Adrenal gland (tissue), 12 donors: ENCODE data around the gene NDST1. TPM values are rescaled to one million over a fixed set of nuclear protein-coding genes. Genes with fewer than 3 reads are reported as not detected.

ENCODE experiments used
- DNase-seq, 7 donors: peaks; one replicate each; pipeline ENCODE4 v3.0.0-alpha.2; 2019 to 2020
- H3K27ac ChIP-seq, 5 donors: fragments of 200-600 bp; sonication (generic) in 4 of 5; 1 replicate in 3 of 5; 2 replicates in 2 of 5; pipeline versions ENCODE4 v1.5.1 to v1.8.0; 2016 to 2020; ENCODE audit warnings: mild to moderate bottlenecking in 1 of 5
- H3K27me3 ChIP-seq: fragments of 200-600 bp; 2 replicates; pipeline ENCODE4 v1.8.0; 2021
- H3K36me3 ChIP-seq, 2 donors: fragments of 200-600 bp; replicated peaks in 1 of 2; 1 replicate in 1 of 2; 2 replicates in 1 of 2; pipeline versions ENCODE4 v1.5.1 to v1.8.0; 2018 to 2022
- H3K4me1 ChIP-seq, 2 donors: fragments of 200-600 bp; replicated peaks in 1 of 2; 1 replicate in 1 of 2; 2 replicates in 1 of 2; pipeline versions ENCODE4 v1.5.1 to v1.8.0; 2018 to 2021
- H3K4me3 ChIP-seq, 4 donors: fragments of 200-600 bp; sonication (generic) in 3 of 4; one replicate each; pipeline ENCODE4 v1.5.1; 2016 to 2018
- H3K9me3 ChIP-seq, 3 donors: fragments of 200-600 bp; sonication (generic) in 1 of 3; replicated peaks in 1 of 3; 1 replicate in 2 of 3; 2 replicates in 1 of 3; pipeline versions ENCODE4 v1.5.1 to v1.8.0; 2016 to 2021
- POLR2A ChIP-seq, 2 donors: fragments of 450-650 bp; IDR thresholded peaks; one replicate each; pipeline ENCODE4 v1.6.1; 2017; ENCODE audit warnings: antibody characterized with exemption in 2 of 2, mild to moderate bottlenecking in 2 of 2, moderate library complexity in 1 of 2
- WGBS, 4 donors: extraction: QIAGEN DNeasy Blood & Tissue Kit in 2 of 4; methylation state at CpG; one replicate each; pipeline versions ENCODE4 v1.1.5 to v1.1.7; 2013 to 2017; 5-methylcytosine and 5-hydroxymethylcytosine counted together
- intact Hi-C, 2 donors: fragments of 100-400 bp; cut with DNase I; formaldehyde crosslinking; loops; one replicate each; pipeline versions ENCODE4 v1.14.1 to v1.15.0; 2022 to 2023
- polyA plus RNA-seq, 3 donors: library from polyadenylated mRNA; stranded (reverse); fragments of 200-250 nt in 2 of 3; fragments of 350-450 nt in 1 of 3; fragmentation: Illumina TruSeq in 1 of 3; extraction: RNeasy Lipid Tissue Mini Kit (QIAGEN cat#74804) in 1 of 3; gene quantifications; one replicate each; pipeline ENCODE4 v1.2.3, GENCODE V29; 2013 to 2014
- total RNA-seq, 9 donors: library from RNA; depleted of rRNA in 4 of 9; stranded (reverse); fragments of >200 nt in 4 of 9; fragments of 120-200 nt in 1 of 9; fragmentation: NEBNext Ultra II Directional in 1 of 9; extraction: Animal tissue kit (Norgen Biotek cat#: 25700) in 1 of 9; gene quantifications; one replicate each; pipeline versions ENCODE4 v1.1.0 to v1.2.4, GENCODE V29; 2013 to 2023
- TF ChIP-seq, protein P1 (sequence below), 6 experiments: fragments of 450-650 bp in 4 of 6; fragments of 200-600 bp in 2 of 6; sonication (generic) in 1 of 6; IDR thresholded peaks; 1 replicate in 5 of 6; 2 replicates in 1 of 6; pipeline versions ENCODE4 v1.5.1 to v1.8.0; 2016 to 2021; ENCODE audit warnings: antibody characterized with exemption in 6 of 6, mild to moderate bottlenecking in 2 of 6, moderate library complexity in 1 of 6
- donor health status: healthy with polysubstance abuse.
- donor health status: Bipolar disorder and iron deficiency.
- donor health status: DM: yes; HTN: yes; CAD: no.
- donor health status: DM: no; HTN: no; CAD: no.
- donor health status: DM: no; HTN: no; CAD: no.
- donor health status: DM: yes; HTN: yes; CAD: no.

NDST1 gene
- total and polyA plus RNA-seq, 12 donors: 9.6 to 154 (median 94.7) TPM

- Histone ChIP-seq H3K9me3 (no peaks in the 10 kb centered on the region), H3K27me3 (no peaks in the 10 kb centered on the region), H3K4me1 (peaks cover 0 to 17% of the 10 kb centered on the region in 2 donors), H3K36me3 (no peaks in the 10 kb centered on the region), H3K27ac (no peak overlapping the region), H3K4me3 (no peak overlapping the region)
- TF ChIP-seq POLR2A (IDR thresholded peaks at IDR 0.05): no peak
- TF ChIP-seq, protein P1, sequence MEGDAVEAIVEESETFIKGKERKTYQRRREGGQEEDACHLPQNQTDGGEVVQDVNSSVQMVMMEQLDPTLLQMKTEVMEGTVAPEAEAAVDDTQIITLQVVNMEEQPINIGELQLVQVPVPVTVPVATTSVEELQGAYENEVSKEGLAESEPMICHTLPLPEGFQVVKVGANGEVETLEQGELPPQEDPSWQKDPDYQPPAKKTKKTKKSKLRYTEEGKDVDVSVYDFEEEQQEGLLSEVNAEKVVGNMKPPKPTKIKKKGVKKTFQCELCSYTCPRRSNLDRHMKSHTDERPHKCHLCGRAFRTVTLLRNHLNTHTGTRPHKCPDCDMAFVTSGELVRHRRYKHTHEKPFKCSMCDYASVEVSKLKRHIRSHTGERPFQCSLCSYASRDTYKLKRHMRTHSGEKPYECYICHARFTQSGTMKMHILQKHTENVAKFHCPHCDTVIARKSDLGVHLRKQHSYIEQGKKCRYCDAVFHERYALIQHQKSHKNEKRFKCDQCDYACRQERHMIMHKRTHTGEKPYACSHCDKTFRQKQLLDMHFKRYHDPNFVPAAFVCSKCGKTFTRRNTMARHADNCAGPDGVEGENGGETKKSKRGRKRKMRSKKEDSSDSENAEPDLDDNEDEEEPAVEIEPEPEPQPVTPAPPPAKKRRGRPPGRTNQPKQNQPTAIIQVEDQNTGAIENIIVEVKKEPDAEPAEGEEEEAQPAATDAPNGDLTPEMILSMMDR (IDR thresholded peaks at IDR 0.05): no peak
- DNase-seq: peak in 1 of 7 donors; percentile 3
- 66 to 80% (median 74%) methylated on average over 5 to 6 of the region's 6 CpGs for WGBS, 4 donors
- intact Hi-C loops: no loop called here
Observed at GRCh38 chr5:150587856-150588595, 80.1 kb downstream of the NDST1 start.

GRCh38 chr5:150588596-150588890 lies 80.6 kb downstream of the NDST1 start:
- Histone ChIP-seq H3K27ac (no peak overlapping the region), H3K4me1 (peaks cover 0 to 17% of the 10 kb centered on the region in 2 donors), H3K4me3 (no peak overlapping the region), H3K27me3 (no peaks in the 10 kb centered on the region), H3K9me3 (no peaks in the 10 kb centered on the region), H3K36me3 (no peaks in the 10 kb centered on the region)
- DNase-seq: peak in 1 of 7 donors; percentile 1
- intact Hi-C loops: no loop called here
- TF ChIP-seq, protein P1 (IDR thresholded peaks at IDR 0.05): no peak
- TF ChIP-seq POLR2A (IDR thresholded peaks at IDR 0.05): no peak
- 86 to 100% (median 100%) methylated on average over 1 of the region's 1 CpG for WGBS, 4 donors

DNA sequence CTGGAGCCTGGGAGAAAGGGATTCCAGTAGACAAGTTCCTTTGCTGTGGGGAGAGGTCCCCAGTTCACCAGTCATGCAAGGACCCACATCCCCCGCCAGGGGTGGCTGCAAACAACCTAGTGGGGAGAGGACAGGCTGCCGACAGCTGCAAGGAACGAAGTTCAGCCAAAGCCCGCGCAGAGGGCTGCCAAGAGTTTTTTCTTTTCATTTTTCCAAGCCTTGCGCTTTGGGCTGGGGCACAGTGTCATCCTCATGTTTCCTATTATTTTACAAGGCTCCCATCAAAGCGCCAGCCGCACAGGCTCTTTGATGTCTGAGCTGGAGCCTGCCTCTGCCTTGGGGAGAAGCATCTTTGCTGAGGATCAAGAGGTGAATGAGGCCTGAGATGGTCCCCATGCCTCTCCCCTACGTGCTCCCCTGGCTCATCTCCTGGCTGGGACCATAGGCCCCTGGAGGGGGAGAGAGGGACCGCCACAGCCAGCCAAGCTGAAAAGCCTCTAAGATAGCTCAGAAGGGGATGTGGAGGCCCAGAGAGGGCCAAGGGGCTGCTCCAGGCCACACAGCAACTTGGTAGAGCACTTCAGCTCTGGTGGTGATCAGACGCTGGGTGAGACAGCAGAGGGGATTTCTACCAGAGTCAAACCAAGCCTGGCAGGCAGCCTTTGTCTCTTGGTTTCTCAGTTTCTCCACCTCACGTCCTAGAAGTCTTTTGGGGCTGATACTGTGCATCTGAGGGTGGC lies 82.1 kb downstream of the NDST1 start:
- Histone ChIP-seq H3K9me3 (no peaks in the 10 kb centered on the region), H3K4me3 (no peak overlapping the region), H3K36me3 (no peaks in the 10 kb centered on the region), H3K4me1 (peaks cover 0 to 17% of the 10 kb centered on the region in 2 donors), H3K27ac (peak overlapping the region in 2 of 5 donors; percentile 50 to 67), H3K27me3 (no peaks in the 10 kb centered on the region)
- 65 to 75% (median 72%) methylated on average over 9 to 12 of the region's 12 CpGs for WGBS, 4 donors
- TF ChIP-seq, protein P1 (IDR thresholded peaks at IDR 0.05): peak; percentile 15 to 68 (median 40)
- no peak for TF ChIP-seq POLR2A (IDR thresholded peaks at IDR 0.05)
- intact Hi-C loops: no loop called here
- DNase-seq: peak in 6 of 7 donors; percentile 46 to 77 (median 53)

DNA sequence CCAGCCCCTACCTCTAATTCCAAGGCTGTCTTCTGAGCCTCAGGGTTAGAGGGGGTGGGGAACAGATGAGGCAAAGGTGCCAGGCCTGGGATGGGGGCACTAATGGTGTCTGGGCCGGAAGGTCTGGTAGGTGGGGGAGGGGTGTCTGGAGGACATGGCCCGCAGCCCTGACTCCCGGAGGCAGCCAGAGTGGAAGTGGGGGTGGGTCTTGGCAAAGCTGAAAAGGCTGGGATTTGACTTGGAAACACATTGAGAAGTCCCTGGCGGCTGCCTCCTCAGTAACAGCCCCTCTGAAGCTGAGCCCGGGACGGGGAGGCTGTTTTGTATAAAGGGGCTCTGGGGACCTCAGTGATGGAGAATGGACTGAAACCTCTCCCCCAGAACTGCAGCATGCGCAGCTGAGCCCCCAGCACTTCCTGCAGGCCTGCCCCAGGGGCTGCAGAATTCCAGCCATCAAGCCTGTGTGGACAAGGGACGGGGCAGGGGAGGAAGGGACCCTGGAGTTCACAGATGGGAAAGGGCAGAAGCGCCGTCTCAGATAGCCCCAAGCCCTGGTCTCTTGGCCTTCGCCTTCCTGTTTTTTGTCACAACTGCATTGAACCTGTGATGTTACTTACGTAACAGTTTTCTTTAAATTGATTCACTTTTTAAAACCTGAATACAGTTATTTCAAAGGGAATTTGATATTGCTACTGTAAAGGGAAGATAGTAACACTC lies 83.2 kb downstream of the NDST1 start:
- Histone ChIP-seq H3K4me1 (peaks cover 0 to 17% of the 10 kb centered on the region in 2 donors), H3K4me3 (no peak overlapping the region), H3K36me3 (no peaks in the 10 kb centered on the region), H3K27ac (peak overlapping the region in 3 of 5 donors; percentile 8 to 72 (median 50)), H3K27me3 (no peaks in the 10 kb centered on the region), H3K9me3 (no peaks in the 10 kb centered on the region)
- intact Hi-C loops: no loop called here
- peak in 2 of 7 donors; percentile 42 to 50 for DNase-seq
- TF ChIP-seq, protein P1 (IDR thresholded peaks at IDR 0.05): no peak
- no peak for TF ChIP-seq POLR2A (IDR thresholded peaks at IDR 0.05)
- 58 to 70% (median 64%) methylated on average over 9 to 12 of the region's 12 CpGs for WGBS, 4 donors
